Measurements from ENCODE around the gene SMAP1. TPM values are rescaled to one million over a fixed set of nuclear protein-coding genes. Genes with fewer than 3 reads are reported as not detected.
"Not testable (repeated sequence)": the region's sequence is repeated elsewhere in the genome, so short reads cannot be mapped to it uniquely, and the experiment has no call there.

SMAP1 gene
- total and polyA plus RNA-seq, 2 experiments from 2014 or later: 18.4 to 20.1 TPM

DNA sequence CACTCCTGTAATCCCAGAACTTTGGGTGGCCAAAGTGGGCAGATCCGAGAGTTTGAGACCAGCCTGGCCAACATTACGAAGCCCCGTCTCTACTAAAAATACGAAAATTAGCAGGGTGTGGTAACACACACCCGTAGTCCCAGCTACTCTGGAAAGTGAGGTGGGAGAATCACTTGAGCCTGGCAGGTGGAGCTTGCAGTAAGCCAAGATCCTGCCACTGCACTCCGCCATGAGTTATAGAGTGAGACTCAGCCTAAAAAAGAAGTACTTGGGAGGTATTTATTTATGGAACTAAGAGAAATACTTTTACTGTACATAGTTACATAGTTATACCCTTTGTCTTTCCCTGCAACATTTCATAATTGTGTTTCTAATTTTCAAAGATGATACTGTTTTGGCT, 67.8 kb downstream of the SMAP1 start:
- no peak for DNase-seq
- H3K4me1 ChIP-seq (ENCODE audit: insufficient read depth): no peaks in the 10 kb centered on the region
- peaks cover 3% of the 10 kb centered on the region for H3K79me2 ChIP-seq (ENCODE audit: insufficient read depth)
- H3F3A ChIP-seq (ENCODE audit: insufficient read depth): no peaks in the 10 kb centered on the region
- in situ Hi-C loops (cut with MboI): no loop called here
- TF ChIP-seq EZH2 (IDR thresholded peaks at IDR 0.05; ENCODE audit: insufficient read depth, poor library complexity, severe bottlenecking): no peak
- no peak for TF ChIP-seq EZH2phosphoT487 (IDR thresholded peaks at IDR 0.05; ENCODE audit: insufficient read depth, low read depth)
- no peaks in the 10 kb centered on the region for H3K9me2 ChIP-seq (ENCODE audit: insufficient read depth)
- H3K4me2 ChIP-seq (ENCODE audit: unreplicated experiment): no peak overlapping the region
- H3K27me3 ChIP-seq (replicated peaks; ENCODE audit: insufficient read depth): no peaks in the 10 kb centered on the region
- no peak overlapping the region for H3K9ac ChIP-seq
- 97 to 100% methylated on average over 6 of the region's 6 CpGs for WGBS, 2 experiments (ENCODE audit: low coverage in 1 of 2, low lambda C conversion rate in 2 of 2, missing lambda C conversion rate in 2 of 2)
- no peaks in the 10 kb centered on the region for H3K9me3 ChIP-seq (ENCODE audit: low read depth)
- no peaks in the 10 kb centered on the region for H4K20me1 ChIP-seq (ENCODE audit: insufficient read depth)
- H2AFZ ChIP-seq: no peak overlapping the region
- no peak overlapping the region for H3K27ac ChIP-seq
- H3K4me3 ChIP-seq: no peak overlapping the region
- H3K36me3 ChIP-seq (ENCODE audit: low read depth): 0 out of 2 replicates have a peak, but pooled peaks cover 3% of the 10 kb centered on the region

DNA sequence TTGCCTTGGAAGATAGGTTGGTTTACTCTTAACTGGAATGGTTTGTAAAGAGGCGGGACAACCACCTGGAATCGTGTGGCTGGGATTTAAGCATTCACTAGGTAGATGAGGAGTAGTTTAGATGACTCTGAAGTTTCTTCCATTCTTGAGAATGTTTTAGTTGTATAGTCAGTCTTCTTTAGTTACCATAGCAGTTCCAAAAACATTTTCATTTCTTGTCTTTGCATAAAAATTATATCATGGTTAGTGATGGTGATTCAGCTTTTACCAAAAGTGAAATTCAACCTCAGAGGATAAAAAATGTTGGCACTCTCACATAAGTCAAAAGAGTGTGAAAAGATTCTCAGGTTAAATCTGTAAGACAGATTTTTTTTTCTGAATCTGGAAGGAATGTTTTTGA, 70.3 kb downstream of the SMAP1 start:
- Histone ChIP-seq H3K4me1 (ENCODE audit: insufficient read depth) (no peaks in the 10 kb centered on the region), H3K27me3 (replicated peaks; ENCODE audit: insufficient read depth) (no peaks in the 10 kb centered on the region), H4K20me1 (ENCODE audit: insufficient read depth) (no peaks in the 10 kb centered on the region), H3K9me2 (ENCODE audit: insufficient read depth) (no peaks in the 10 kb centered on the region), H3K36me3 (ENCODE audit: low read depth) (0 out of 2 replicates have a peak, but pooled peaks cover 3% of the 10 kb centered on the region), H3K9ac (no peak overlapping the region), H3K79me2 (ENCODE audit: insufficient read depth) (no peaks in the 10 kb centered on the region), H3K4me3 (no peak overlapping the region), H3F3A (ENCODE audit: insufficient read depth) (no peaks in the 10 kb centered on the region), H3K9me3 (ENCODE audit: low read depth) (no peaks in the 10 kb centered on the region), H2AFZ (no peak overlapping the region), H3K27ac (no peak overlapping the region), H3K4me2 (ENCODE audit: unreplicated experiment) (no peak overlapping the region)
- in situ Hi-C loops (cut with MboI): no loop called here
- peak; percentile 28 for DNase-seq
- TF ChIP-seq EZH2 (IDR thresholded peaks at IDR 0.05; ENCODE audit: insufficient read depth, poor library complexity, severe bottlenecking) (no peak), EZH2phosphoT487 (IDR thresholded peaks at IDR 0.05; ENCODE audit: insufficient read depth, low read depth) (no peak)
- 94 to 100% methylated on average over 2 of the region's 2 CpGs for WGBS, 2 experiments (ENCODE audit: low coverage in 1 of 2, low lambda C conversion rate in 2 of 2, missing lambda C conversion rate in 2 of 2)

- in situ Hi-C loops (cut with MboI): no loop called here
- H3F3A ChIP-seq (ENCODE audit: insufficient read depth): no peaks in the 10 kb centered on the region
- H3K4me2 ChIP-seq (ENCODE audit: unreplicated experiment): no peak overlapping the region
- no peak for DNase-seq
- 0 out of 2 replicates have a peak, but pooled peaks cover 3% of the 10 kb centered on the region for H3K36me3 ChIP-seq (ENCODE audit: low read depth)
- no peaks in the 10 kb centered on the region for H3K9me2 ChIP-seq (ENCODE audit: insufficient read depth)
- 100% methylated on average over 2 of the region's 2 CpGs for WGBS, 2 experiments (ENCODE audit: low coverage in 1 of 2, low lambda C conversion rate in 2 of 2, missing lambda C conversion rate in 2 of 2)
- TF ChIP-seq EZH2 (IDR thresholded peaks at IDR 0.05; ENCODE audit: insufficient read depth, poor library complexity, severe bottlenecking) (no peak), EZH2phosphoT487 (IDR thresholded peaks at IDR 0.05; ENCODE audit: insufficient read depth, low read depth) (no peak)
- H3K4me3 ChIP-seq: no peak overlapping the region
- no peak overlapping the region for H2AFZ ChIP-seq
- H3K27me3 ChIP-seq (replicated peaks; ENCODE audit: insufficient read depth): no peaks in the 10 kb centered on the region
- no peaks in the 10 kb centered on the region for H3K4me1 ChIP-seq (ENCODE audit: insufficient read depth)
- no peaks in the 10 kb centered on the region for H3K79me2 ChIP-seq (ENCODE audit: insufficient read depth)
- no peak overlapping the region for H3K27ac ChIP-seq
- H3K9me3 ChIP-seq (ENCODE audit: low read depth): no peaks in the 10 kb centered on the region
- no peaks in the 10 kb centered on the region for H4K20me1 ChIP-seq (ENCODE audit: insufficient read depth)
- no peak overlapping the region for H3K9ac ChIP-seq
Measured at GRCh38 chr6:70739534-70739933, 71.9 kb downstream of the SMAP1 start.

GRCh38 chr6:70740746-70741145, 73.1 kb downstream of the SMAP1 start:
- H3K27me3 ChIP-seq (replicated peaks; ENCODE audit: insufficient read depth); H3K4me1 ChIP-seq (ENCODE audit: insufficient read depth); H3K79me2 ChIP-seq (ENCODE audit: insufficient read depth); H2AFZ ChIP-seq; H3K9me3 ChIP-seq (ENCODE audit: low read depth); H3F3A ChIP-seq (ENCODE audit: insufficient read depth); in situ Hi-C loops (cut with MboI); H4K20me1 ChIP-seq (ENCODE audit: insufficient read depth); H3K4me2 ChIP-seq (ENCODE audit: unreplicated experiment); H3K9me2 ChIP-seq (ENCODE audit: insufficient read depth); DNase-seq; H3K9ac ChIP-seq; H3K4me3 ChIP-seq; H3K27ac ChIP-seq; H3K36me3 ChIP-seq (ENCODE audit: low read depth): not testable (repeated sequence)
- WGBS, 2 experiments (ENCODE audit: low coverage in 1 of 2, low lambda C conversion rate in 2 of 2, missing lambda C conversion rate in 2 of 2): 92 to 95% methylated on average over 2 of the region's 2 CpGs

DNA sequence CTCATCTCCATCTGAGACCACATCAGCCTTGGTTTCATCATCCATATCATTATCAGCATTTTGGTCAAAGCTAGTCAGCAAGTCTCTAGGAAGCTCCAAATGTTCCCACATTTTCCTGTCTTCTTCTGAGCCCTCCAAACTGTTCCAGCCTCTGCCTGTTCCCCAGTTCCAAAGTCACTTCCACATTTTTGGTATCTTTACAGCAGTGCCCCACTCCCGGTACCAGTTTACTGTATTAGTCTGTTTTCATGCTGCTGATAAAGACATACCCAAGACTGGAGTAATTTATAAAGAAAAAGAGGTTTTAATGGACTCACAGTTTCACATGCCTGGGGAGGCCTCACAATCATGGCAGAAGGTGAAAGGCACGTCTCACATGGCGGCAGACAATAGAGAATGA, 74.8 kb downstream of the SMAP1 start:
- H3K9me3 ChIP-seq (ENCODE audit: low read depth); H4K20me1 ChIP-seq (ENCODE audit: insufficient read depth); H3K4me2 ChIP-seq (ENCODE audit: unreplicated experiment); H2AFZ ChIP-seq; H3F3A ChIP-seq (ENCODE audit: insufficient read depth); H3K4me1 ChIP-seq (ENCODE audit: insufficient read depth); H3K27ac ChIP-seq; in situ Hi-C loops (cut with MboI); H3K4me3 ChIP-seq; H3K36me3 ChIP-seq (ENCODE audit: low read depth); H3K27me3 ChIP-seq (replicated peaks; ENCODE audit: insufficient read depth); H3K9ac ChIP-seq; H3K9me2 ChIP-seq (ENCODE audit: insufficient read depth); DNase-seq: not testable (repeated sequence)
- peaks cover 14% of the 10 kb centered on the region for H3K79me2 ChIP-seq (ENCODE audit: insufficient read depth)
- WGBS, 2 experiments (ENCODE audit: low coverage in 1 of 2, low lambda C conversion rate in 2 of 2, missing lambda C conversion rate in 2 of 2): 97 to 98% methylated on average over 3 of the region's 3 CpGs

Data from GM23248 (cell line).